OCI-LY3 (cell line): ENCODE data around the gene MFGE8.

Experiments
- H2AFZ ChIP-seq: fragments of 200-600, 300-600 bp; shearing (Covaris generic); 2 replicates; pipeline ENCODE4 v1.6.0; 2014; ENCODE audit warnings: antibody characterized with exemption, low read depth, low read length
- H3K27ac ChIP-seq: fragments of 200-600, 300-600 bp; sonication (generic); 2 replicates; pipeline ENCODE4 v1.5.1; 2014; ENCODE audit warnings: mild to moderate bottlenecking, low read length, moderate library complexity, mixed read lengths
- H3K27me3 ChIP-seq: fragments of 200-600, 300-600 bp; sonication (generic); 2 replicates; pipeline ENCODE4 v1.6.1; 2014; ENCODE audit warnings: low read depth, low read length, mixed read lengths
- H3K36me3 ChIP-seq: fragments of 200-600, 300-600 bp; sonication (generic); replicated peaks from 2 replicates; pipeline ENCODE3; 2014; ENCODE audit warnings: low read depth, low read length, mixed read lengths
- H3K4me1 ChIP-seq: fragments of 300-600, 200-600 bp; sonication (generic); 2 replicates; pipeline ENCODE4 v1.6.1; 2014; ENCODE audit warnings: low read length, mixed read lengths
- H3K4me2 ChIP-seq: fragments of 200-600, 300-600 bp; sonication (generic); 2 replicates; pipeline ENCODE4 v1.6.1; 2014; ENCODE audit warnings: low read length, mixed read lengths
- H3K4me3 ChIP-seq: fragments of 300-600, 200-600 bp; sonication (generic); 2 replicates; pipeline ENCODE4 v1.5.1; 2014; ENCODE audit warnings: antibody characterized with exemption, mild to moderate bottlenecking, low read length, moderate library complexity
- H3K79me2 ChIP-seq: fragments of 300-600, 200-600 bp; shearing (Covaris generic); 2 replicates; pipeline ENCODE4 v1.6.1; 2014; ENCODE audit warnings: mild to moderate bottlenecking, low read length, mixed read lengths
- H3K9ac ChIP-seq: fragments of 300-600, 200-600 bp; shearing (Covaris generic); 2 replicates; pipeline ENCODE4 v1.6.0; 2014; ENCODE audit warnings: mild to moderate bottlenecking, low read length, moderate library complexity
- H3K9me3 ChIP-seq: fragments of 200-600, 300-600 bp; shearing (Covaris generic); 2 replicates; pipeline ENCODE4 v1.6.1; 2014; ENCODE audit warnings: low read length, mixed read lengths; ENCODE audit not compliant: insufficient read depth
- H4K20me1 ChIP-seq: fragments of 200-600, 300-600 bp; sonication (generic); 2 replicates; pipeline ENCODE4 v1.6.1; 2016; ENCODE audit warnings: low read length, mixed read lengths; ENCODE audit not compliant: insufficient read depth
- CTCF ChIP-seq: fragments of 200-600, 300-600 bp; sonication (generic); IDR thresholded peaks from 2 replicates; pipeline ENCODE4 v1.5.1; 2014; ENCODE audit warnings: antibody characterized with exemption, low read length, low read depth
- EZH2phosphoT487 ChIP-seq: fragments of 200-600 bp; shearing (Covaris generic); IDR thresholded peaks from 2 replicates; pipeline ENCODE4 v1.6.1; 2018; ENCODE audit warnings: antibody characterized with exemption, mixed run types, low read depth

MFGE8 gene

GRCh38 chr15:88872706-88873105 lies 40.5 kb downstream of the MFGE8 start:
- Histone ChIP-seq H3K79me2 (no peaks in the 10 kb centered on the region), H3K27ac (no peak overlapping the region), H3K9ac (no peak overlapping the region), H3K4me3 (no peak overlapping the region), H3K27me3 (peaks cover 40% of the 10 kb centered on the region), H2AFZ (no peak overlapping the region), H3K36me3 (no peaks in the 10 kb centered on the region), H4K20me1 (no peaks in the 10 kb centered on the region), H3K4me1 (no peaks in the 10 kb centered on the region), H3K9me3 (no peaks in the 10 kb centered on the region), H3K4me2 (no peak overlapping the region)
- no peak for TF ChIP-seq EZH2phosphoT487
- no peak for TF ChIP-seq CTCF

GRCh38 chr15:88872106-88872505 lies 41.1 kb downstream of the MFGE8 start:
- H3K27me3 ChIP-seq = peaks cover 46% of the 10 kb centered on the region
- no peak for TF ChIP-seq CTCF
- no peak for TF ChIP-seq EZH2phosphoT487
- no peaks in the 10 kb centered on the region for H3K9me3 ChIP-seq
- H3K79me2 ChIP-seq = no peaks in the 10 kb centered on the region
- H4K20me1 ChIP-seq = no peaks in the 10 kb centered on the region
- no peak overlapping the region for H3K4me2 ChIP-seq
- H3K27ac ChIP-seq = no peak overlapping the region
- H3K4me1 ChIP-seq = no peaks in the 10 kb centered on the region
- no peaks in the 10 kb centered on the region for H3K36me3 ChIP-seq
- no peak overlapping the region for H3K4me3 ChIP-seq
- no peak overlapping the region for H2AFZ ChIP-seq
- no peak overlapping the region for H3K9ac ChIP-seq

GRCh38 chr15:88871313-88871712 lies 41.9 kb downstream of the MFGE8 start:
- Histone ChIP-seq H3K4me3 (no peak overlapping the region), H3K27me3 (peaks cover 52% of the 10 kb centered on the region), H3K9ac (no peak overlapping the region), H3K9me3 (no peaks in the 10 kb centered on the region), H2AFZ (no peak overlapping the region), H4K20me1 (no peaks in the 10 kb centered on the region), H3K4me2 (no peak overlapping the region), H3K4me1 (no peaks in the 10 kb centered on the region), H3K79me2 (no peaks in the 10 kb centered on the region), H3K36me3 (no peaks in the 10 kb centered on the region), H3K27ac (no peak overlapping the region)
- TF ChIP-seq EZH2phosphoT487 (no peak), CTCF (no peak)

GRCh38 chr15:88866295-88866881 lies 46.8 kb downstream of the MFGE8 start:
- no peak overlapping the region for H2AFZ ChIP-seq
- no peaks in the 10 kb centered on the region for H3K4me1 ChIP-seq
- H3K27ac ChIP-seq = no peak overlapping the region
- no peak for TF ChIP-seq EZH2phosphoT487
- TF ChIP-seq CTCF = no peak
- no peak overlapping the region for H3K4me3 ChIP-seq
- H3K79me2 ChIP-seq = no peaks in the 10 kb centered on the region
- H4K20me1 ChIP-seq = no peaks in the 10 kb centered on the region
- H3K4me2 ChIP-seq = no peak overlapping the region
- H3K27me3 ChIP-seq = peaks cover 45% of the 10 kb centered on the region
- no peak overlapping the region for H3K9ac ChIP-seq
- no peaks in the 10 kb centered on the region for H3K9me3 ChIP-seq
- no peaks in the 10 kb centered on the region for H3K36me3 ChIP-seq
